GM12865 (cell line): ENCODE results near the gene FBXO4.

Experiments
- DNase-seq: peaks from one replicate; pipeline ENCODE4 v3.0.0; 2010; ENCODE audit warnings: low read depth
- H3K4me3 ChIP-seq: 2 replicates; pipeline ENCODE4 v1.5.1; 2011; ENCODE audit warnings: mild to moderate bottlenecking, low read depth, low read length, control low read depth
- CTCF ChIP-seq: IDR thresholded peaks from 2 replicates; pipeline ENCODE4 v1.5.1; 2011; ENCODE audit warnings: low read length, control low read depth, low read depth, inconsistent platforms; ENCODE audit not compliant: insufficient read depth; ENCODE audit errors: missing control alignments

FBXO4 gene

GRCh38 chr5:41883243-41883642 lies 41.8 kb upstream of the FBXO4 start:
- DNase-seq = no peak
- no peak for TF ChIP-seq CTCF
- no peak overlapping the region for H3K4me3 ChIP-seq

DNA sequence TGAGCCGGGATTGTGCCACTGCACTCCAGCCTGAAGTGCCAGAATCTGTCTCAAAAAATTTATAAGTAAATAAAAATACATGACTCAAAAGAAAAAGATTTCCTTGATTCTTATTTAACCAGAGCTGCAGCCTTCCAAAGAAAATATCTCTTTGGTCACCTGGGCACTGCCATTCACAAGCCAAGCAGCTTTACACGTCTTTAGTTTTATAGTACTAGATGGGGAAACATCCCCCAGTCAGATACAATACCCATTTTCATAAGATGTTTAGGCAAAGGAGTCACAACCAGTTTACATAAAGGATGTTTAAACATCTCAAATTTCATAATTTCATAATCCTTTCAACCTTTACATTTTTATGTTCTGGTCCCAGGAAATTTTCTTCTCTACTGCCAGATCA lies 41.1 kb upstream of the FBXO4 start:
- no peak for TF ChIP-seq CTCF
- DNase-seq = no peak

DNA sequence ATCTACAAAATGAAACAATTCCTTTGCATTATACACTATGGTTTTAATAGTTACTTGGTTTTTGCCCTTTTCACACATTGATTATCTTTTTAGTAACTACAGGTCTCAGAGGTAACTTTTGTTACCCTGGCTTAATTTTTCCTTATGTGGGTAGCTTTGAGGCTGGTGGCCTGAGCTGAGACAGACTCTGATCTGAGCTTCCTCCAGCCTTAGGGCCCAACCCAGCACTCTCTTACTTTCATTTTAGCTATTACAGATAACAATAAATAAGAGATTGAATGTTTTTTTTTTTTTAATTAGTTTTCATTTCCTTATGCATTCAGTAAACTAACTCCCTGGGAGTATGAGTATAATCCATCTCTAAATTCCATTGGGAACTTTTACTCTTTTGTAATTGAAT lies 39.8 kb upstream of the FBXO4 start:
- TF ChIP-seq CTCF = no peak
- no peak for DNase-seq
- H3K4me3 ChIP-seq = no peak overlapping the region

More for the DNA sequence above, 41.1 kb upstream of the FBXO4 start:
- H3K4me3 ChIP-seq = no peak overlapping the region

DNA sequence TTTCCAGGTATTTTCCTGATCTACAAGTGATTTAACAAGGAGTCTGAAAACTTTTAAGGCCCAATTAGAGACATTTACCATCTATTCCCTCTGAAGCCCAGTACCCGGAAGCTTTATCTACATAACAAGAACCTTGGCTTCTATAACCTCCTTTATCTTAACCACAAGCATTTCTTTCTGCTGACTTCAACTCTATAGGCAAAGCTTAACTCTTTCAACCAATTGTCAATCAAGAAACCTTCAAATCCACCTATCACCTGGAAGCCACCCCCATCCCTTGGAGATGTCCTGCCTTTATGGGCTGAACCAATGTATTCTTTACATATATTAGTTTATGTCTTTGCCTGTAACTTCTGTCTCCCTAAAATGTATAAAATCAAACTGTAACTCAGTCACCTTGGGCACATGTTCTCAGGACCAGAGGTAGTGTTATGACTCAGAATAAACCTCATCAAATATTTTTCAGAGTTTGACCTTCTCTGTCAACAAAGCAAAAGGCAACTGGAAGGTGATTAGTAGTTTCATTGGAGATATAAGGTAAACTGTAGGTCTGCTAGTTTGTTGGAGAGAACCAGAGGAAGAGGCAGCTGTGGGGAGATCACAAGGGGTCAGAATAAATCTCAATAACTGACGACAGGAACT lies 33.9 kb upstream of the FBXO4 start:
- no peak for TF ChIP-seq CTCF
- no peak overlapping the region for H3K4me3 ChIP-seq
- no peak for DNase-seq

- no peak for DNase-seq
- TF ChIP-seq CTCF = no peak
- no peak overlapping the region for H3K4me3 ChIP-seq
These were observed 33.0 kb upstream of the FBXO4 start for GRCh38 chr5:41892031-41892430.

DNA sequence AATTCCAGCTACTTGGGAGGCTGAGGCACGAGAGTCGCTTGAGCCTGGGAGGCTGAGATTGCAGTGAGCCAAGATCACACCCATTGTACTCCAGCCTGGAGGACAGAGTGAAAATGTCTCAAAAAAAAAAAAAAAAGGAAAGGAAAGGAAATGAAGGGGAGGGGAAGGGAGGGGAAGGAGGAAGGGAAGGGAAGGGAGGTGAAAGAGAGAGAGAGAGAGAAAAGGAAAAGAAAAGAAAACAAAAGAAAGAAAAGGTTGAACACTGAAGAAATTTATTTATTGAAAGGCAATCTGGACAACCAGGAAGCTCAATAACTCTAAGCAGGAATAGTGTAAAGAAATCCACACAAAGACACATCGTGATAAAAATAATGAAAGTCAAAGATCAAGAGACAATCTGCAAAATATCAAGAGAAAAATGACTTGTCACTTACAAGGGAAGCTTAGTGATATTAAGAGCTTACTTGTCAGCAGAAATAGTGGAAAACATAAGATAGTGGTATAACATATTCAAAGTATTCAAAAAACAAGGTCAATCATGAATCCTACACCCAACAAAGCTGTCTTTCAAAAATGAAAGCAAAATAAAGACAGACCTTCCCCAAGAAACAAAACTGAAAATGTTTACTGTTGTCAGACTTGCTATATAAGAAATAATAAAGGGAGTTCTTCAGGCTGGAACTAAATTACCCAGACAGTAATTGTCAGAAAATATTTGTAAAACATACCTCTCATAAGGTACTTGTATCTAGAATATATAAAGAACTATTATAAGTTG lies 31.8 kb upstream of the FBXO4 start:
- H3K4me3 ChIP-seq = peak overlapping the region; percentile 50
- no peak for TF ChIP-seq CTCF
- peak; percentile 37 for DNase-seq
